ENCODE measurements around the gene KCNE3. TPM values are rescaled to one million over a fixed set of nuclear protein-coding genes. Genes with fewer than 3 reads are reported as not detected.

KCNE3 gene
- 2.9 TPM for total RNA-seq
- long read RNA-seq, partial matches to known transcripts = 0 of 2 reads
- long read RNA-seq, other reads (novel, unspliced or antisense) = 0 of 2 reads

GRCh38 chr11:74466916-74467885 is at the start of gene KCNE3:
TSS of gene KCNE3 (minus strand) at chr11:74467549. CDS start at chr11:74457563, 9,986 bp downstream.
- intact Hi-C loops (cut with DNase I) = loop anchor here (10.0 kb wide), 1 partner anchor 278 kb away; the partner anchor contains the start of gene RNF169
- peak; percentile 81 for DNase-seq (ENCODE audit: missing footprints)
- peak; percentile 91 for ATAC-seq

- intact Hi-C loops (cut with DNase I) = no loop called here
- DNase-seq (ENCODE audit: missing footprints) (no peak), ATAC-seq (no peak)
These were observed 40.2 kb upstream of the KCNE3 start for GRCh38 chr11:74507582-74507981.

GRCh38 chr11:74506823-74507222 is 39.5 kb upstream of the KCNE3 start:
- ATAC-seq = no peak
- intact Hi-C loops (cut with DNase I) = no loop called here
- DNase-seq (ENCODE audit: missing footprints) = no peak

GRCh38 chr11:74505911-74506310 is 38.6 kb upstream of the KCNE3 start:
- ATAC-seq = no peak
- no peak for DNase-seq (ENCODE audit: missing footprints)
- intact Hi-C loops (cut with DNase I) = no loop called here

GRCh38 chr11:74504100-74504691 is 36.8 kb upstream of the KCNE3 start:
- no peak for ATAC-seq
- DNase-seq (ENCODE audit: missing footprints) = no peak
- intact Hi-C loops (cut with DNase I) = no loop called here

GRCh38 chr11:74494916-74495315 is 27.6 kb upstream of the KCNE3 start:
- intact Hi-C loops (cut with DNase I) = no loop called here
- DNase-seq (ENCODE audit: missing footprints) = no peak
- ATAC-seq = no peak

GRCh38 chr11:74493791-74494630 is 26.7 kb upstream of the KCNE3 start:
- ATAC-seq = no peak
- intact Hi-C loops (cut with DNase I) = no loop called here
- no peak for DNase-seq (ENCODE audit: missing footprints)

- ATAC-seq (peak; percentile 99), DNase-seq (ENCODE audit: missing footprints) (peak; percentile 99)
- intact Hi-C loops (cut with DNase I) = no loop called here
These were observed 25.8 kb upstream of the KCNE3 start, which contains the start of gene LIPT2 for GRCh38 chr11:74492974-74493790. TSS of gene LIPT2 (minus strand) at chr11:74493724. CDS start at chr11:74493703, 21 bp downstream.

- no peak for ATAC-seq
- DNase-seq (ENCODE audit: missing footprints) = peak; percentile 37
- intact Hi-C loops (cut with DNase I) = no loop called here
These were observed 24.7 kb upstream of the KCNE3 start for GRCh38 chr11:74492084-74492483.

- no peak for DNase-seq (ENCODE audit: missing footprints)
- intact Hi-C loops (cut with DNase I) = no loop called here
- ATAC-seq = no peak
These were observed 23.6 kb upstream of the KCNE3 start for GRCh38 chr11:74490941-74491340.

- intact Hi-C loops (cut with DNase I) = no loop called here
- DNase-seq (ENCODE audit: missing footprints) = no peak
- no peak for ATAC-seq
These were observed 20.5 kb upstream of the KCNE3 start for GRCh38 chr11:74487875-74488274.

- no peak for DNase-seq (ENCODE audit: missing footprints)
- intact Hi-C loops (cut with DNase I) = no loop called here
- ATAC-seq = no peak
These were observed 18.5 kb upstream of the KCNE3 start for GRCh38 chr11:74485868-74486267.

GRCh38 chr11:74480688-74481417 is 13.5 kb upstream of the KCNE3 start:
- intact Hi-C loops (cut with DNase I) = no loop called here
- no peak for DNase-seq (ENCODE audit: missing footprints)
- no peak for ATAC-seq

GRCh38 chr11:74479732-74480123 is 12.4 kb upstream of the KCNE3 start:
- intact Hi-C loops (cut with DNase I) = no loop called here
- ATAC-seq (no peak), DNase-seq (ENCODE audit: missing footprints) (no peak)

GRCh38 chr11:74478877-74479731 is 11.8 kb upstream of the KCNE3 start:
- DNase-seq (ENCODE audit: missing footprints) (no peak), ATAC-seq (no peak)
- intact Hi-C loops (cut with DNase I) = no loop called here

GRCh38 chr11:74476536-74476935 is 9.2 kb upstream of the KCNE3 start:
- intact Hi-C loops (cut with DNase I) = no loop called here
- ATAC-seq (no peak), DNase-seq (ENCODE audit: missing footprints) (no peak)

GRCh38 chr11:74474316-74474715 is 7.0 kb upstream of the KCNE3 start:
- DNase-seq (ENCODE audit: missing footprints) = peak; percentile 66
- intact Hi-C loops (cut with DNase I) = no loop called here
- peak; percentile 59 for ATAC-seq

All from Right ventricle myocardium inferior (tissue), 1 donor.